ENCODE measurements around the gene AKR1B1.

AKR1B1 gene

DNA sequence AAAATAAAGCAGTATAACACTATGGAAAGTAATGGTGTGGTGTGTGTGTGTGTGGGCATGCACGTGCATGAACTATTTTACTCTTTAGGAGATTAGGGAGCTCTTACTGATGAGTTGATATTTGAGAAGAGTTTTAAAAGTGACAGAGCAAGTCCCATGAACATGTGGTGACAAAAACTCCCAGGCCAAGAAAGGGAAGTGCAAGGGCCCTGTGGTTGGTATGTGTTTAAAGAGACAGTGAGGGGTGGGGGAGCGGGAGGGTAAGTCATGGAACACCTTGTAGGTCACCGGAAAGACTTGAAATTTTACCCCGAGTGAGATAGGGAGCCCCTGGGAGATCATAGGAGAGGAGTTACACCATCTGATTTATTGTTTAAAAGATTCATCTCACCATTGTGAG lies 63.3 kb downstream of the AKR1B1 start:
- H2AK5ac ChIP-seq (ENCODE audit: low read length), result no peak overlapping the region
- H2BK120ac ChIP-seq (ENCODE audit: insufficient read depth, low read length, poor library complexity), result no peak overlapping the region
- H3K79me2 ChIP-seq (ENCODE audit: control insufficient read depth, insufficient read depth, low read length, poor library complexity), result no peaks in the 10 kb centered on the region
- H3K18ac ChIP-seq (ENCODE audit: low read length), result no peak overlapping the region
- H3K4me1 ChIP-seq (ENCODE audit: control insufficient read depth in 1 of 2, insufficient read depth in 2 of 2, low read length in 2 of 2), result no peaks in the 10 kb centered on the region
- no peak overlapping the region for H3K23ac ChIP-seq (ENCODE audit: low read length)
- H2BK12ac ChIP-seq (ENCODE audit: low read length), result no peak overlapping the region
- H3K36me3 ChIP-seq (ENCODE audit: control insufficient read depth in 1 of 2, insufficient read depth in 2 of 2, low read length in 2 of 2), result no peaks in the 10 kb centered on the region
- no peak overlapping the region for H3K14ac ChIP-seq (ENCODE audit: low read length)
- no peak overlapping the region for H3K4ac ChIP-seq (ENCODE audit: low read depth, low read length)
- H3K4me3 ChIP-seq (ENCODE audit: low read depth, low read length), result no peak overlapping the region
- H4K12ac ChIP-seq (ENCODE audit: low read depth, low read length), result no peak overlapping the region
- H3K27ac ChIP-seq (ENCODE audit: low read depth, low read length), result no peak overlapping the region
- WGBS (ENCODE audit: extremely low coverage, insufficient coverage, insufficient read length), result no CpG with 5 or more reads among the region's 4 CpGs
- H3K4me2 ChIP-seq (ENCODE audit: low read length), result no peak overlapping the region
- no peaks in the 10 kb centered on the region for H3K79me1 ChIP-seq (ENCODE audit: low read length)
- H2AFZ ChIP-seq (ENCODE audit: insufficient read depth, low read length, poor library complexity), result no peak overlapping the region
- H3K9ac ChIP-seq (ENCODE audit: low read length), result no peak overlapping the region
- no peaks in the 10 kb centered on the region for H3K27me3 ChIP-seq (ENCODE audit: insufficient read depth, low read length)
- no peak for DNase-seq
- no peak overlapping the region for H2BK5ac ChIP-seq (ENCODE audit: low read depth, low read length, poor library complexity)
- H3K9me3 ChIP-seq (ENCODE audit: insufficient read depth, low read depth, low read length), result peaks cover 4% of the 10 kb centered on the region
- H4K8ac ChIP-seq (ENCODE audit: low read depth, low read length), result no peak overlapping the region
- no peak overlapping the region for H4K91ac ChIP-seq (ENCODE audit: low read depth, low read length)

DNA sequence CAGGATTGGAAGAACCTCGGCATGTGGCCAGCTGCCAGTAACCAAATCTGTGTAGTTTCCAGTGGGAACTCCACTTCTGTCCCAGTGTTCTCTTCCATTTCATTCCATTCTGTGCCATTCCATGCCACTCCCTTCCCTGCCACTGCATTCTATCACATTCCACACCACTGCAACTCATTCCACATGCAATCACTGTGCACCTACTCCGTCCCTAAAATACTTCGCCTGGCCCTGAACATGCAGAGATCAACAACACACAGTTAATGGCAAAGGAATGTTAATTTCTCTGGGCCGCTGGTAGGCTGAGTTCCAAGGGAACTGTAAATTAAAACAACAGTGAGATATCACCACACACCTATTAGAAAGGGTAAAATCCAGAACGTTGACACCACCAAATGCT lies 64.8 kb downstream of the AKR1B1 start:
- Histone ChIP-seq H3K36me3 (ENCODE audit: control insufficient read depth in 1 of 2, insufficient read depth in 2 of 2, low read length in 2 of 2) (no peaks in the 10 kb centered on the region), H3K4me3 (ENCODE audit: low read depth, low read length) (no peak overlapping the region), H2BK12ac (ENCODE audit: low read length) (no peak overlapping the region), H2AK5ac (ENCODE audit: low read length) (no peak overlapping the region), H3K79me2 (ENCODE audit: control insufficient read depth, insufficient read depth, low read length, poor library complexity) (no peaks in the 10 kb centered on the region), H4K91ac (ENCODE audit: low read depth, low read length) (no peak overlapping the region), H3K4me1 (ENCODE audit: control insufficient read depth in 1 of 2, insufficient read depth in 2 of 2, low read length in 2 of 2) (no peaks in the 10 kb centered on the region), H3K9me3 (ENCODE audit: insufficient read depth, low read depth, low read length) (peaks cover 4% of the 10 kb centered on the region), H2BK5ac (ENCODE audit: low read depth, low read length, poor library complexity) (no peak overlapping the region), H2AFZ (ENCODE audit: insufficient read depth, low read length, poor library complexity) (no peak overlapping the region), H3K79me1 (ENCODE audit: low read length) (no peaks in the 10 kb centered on the region), H2BK120ac (ENCODE audit: insufficient read depth, low read length, poor library complexity) (no peak overlapping the region), H3K27me3 (ENCODE audit: insufficient read depth, low read length) (no peaks in the 10 kb centered on the region), H4K12ac (ENCODE audit: low read depth, low read length) (no peak overlapping the region), H3K23ac (ENCODE audit: low read length) (no peak overlapping the region), H3K18ac (ENCODE audit: low read length) (no peak overlapping the region), H3K4me2 (ENCODE audit: low read length) (no peak overlapping the region), H3K27ac (ENCODE audit: low read depth, low read length) (no peak overlapping the region), H3K14ac (ENCODE audit: low read length) (no peak overlapping the region), H3K9ac (ENCODE audit: low read length) (no peak overlapping the region), H3K4ac (ENCODE audit: low read depth, low read length) (no peak overlapping the region), H4K8ac (ENCODE audit: low read depth, low read length) (no peak overlapping the region)
- no CpG with 5 or more reads among the region's 5 CpGs for WGBS (ENCODE audit: extremely low coverage, insufficient coverage, insufficient read length)
- DNase-seq, result peak in 1 of 2 donors; percentile 36

Data from trophoblast cell (in vitro differentiated cells and primary cell).